GM19467 (cell line): Measurements from ENCODE around the gene PCDH1.

Experiments
- ATAC-seq: cut with Tn5 transposase; IDR thresholded peaks from one replicate; pipeline ENCODE4 v1.9.1; 2021; ENCODE audit warnings: mild to moderate bottlenecking, moderate library complexity; ENCODE audit not compliant: unreplicated experiment

The PCDH1 gene

DNA sequence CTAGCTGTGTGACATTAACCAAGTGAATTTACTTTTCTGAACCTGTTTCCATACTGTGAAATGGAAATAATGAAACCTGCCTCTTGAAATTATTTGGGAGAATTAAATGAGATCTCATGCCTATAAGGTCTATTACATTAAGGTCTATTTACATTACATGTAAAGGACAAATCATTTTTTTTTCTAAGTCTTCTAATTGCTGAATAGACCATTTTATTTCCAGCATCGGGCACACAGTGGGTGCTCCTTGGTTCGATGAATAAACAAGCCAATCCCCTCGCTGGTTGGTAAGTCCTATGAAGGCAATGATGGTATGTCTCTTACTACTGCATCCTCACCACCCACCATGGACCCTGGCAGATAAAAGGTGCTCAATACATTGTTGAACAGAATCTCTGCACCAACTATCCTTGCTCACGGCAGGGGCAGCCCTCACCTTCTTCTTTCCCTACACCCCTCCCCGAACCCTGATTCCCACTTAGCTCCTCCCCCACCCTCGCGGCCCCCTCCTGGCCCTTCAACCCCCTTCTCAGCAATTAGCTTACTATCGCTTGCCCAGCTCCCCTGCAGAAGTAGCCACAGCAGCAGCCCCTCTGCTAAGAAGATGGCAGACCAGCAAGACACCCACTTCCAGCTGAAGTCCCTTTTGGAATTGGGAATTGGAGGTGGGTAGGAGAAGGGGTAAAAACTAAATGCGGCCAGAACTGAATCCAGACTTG lies 3.0 kb downstream of the PCDH1 start:
- no peak for ATAC-seq

GRCh38 chr5:141874262-141874964 lies 3.8 kb downstream of the PCDH1 start:
- no peak for ATAC-seq

GRCh38 chr5:141873933-141874261 lies 4.3 kb downstream of the PCDH1 start:
- no peak for ATAC-seq

DNA sequence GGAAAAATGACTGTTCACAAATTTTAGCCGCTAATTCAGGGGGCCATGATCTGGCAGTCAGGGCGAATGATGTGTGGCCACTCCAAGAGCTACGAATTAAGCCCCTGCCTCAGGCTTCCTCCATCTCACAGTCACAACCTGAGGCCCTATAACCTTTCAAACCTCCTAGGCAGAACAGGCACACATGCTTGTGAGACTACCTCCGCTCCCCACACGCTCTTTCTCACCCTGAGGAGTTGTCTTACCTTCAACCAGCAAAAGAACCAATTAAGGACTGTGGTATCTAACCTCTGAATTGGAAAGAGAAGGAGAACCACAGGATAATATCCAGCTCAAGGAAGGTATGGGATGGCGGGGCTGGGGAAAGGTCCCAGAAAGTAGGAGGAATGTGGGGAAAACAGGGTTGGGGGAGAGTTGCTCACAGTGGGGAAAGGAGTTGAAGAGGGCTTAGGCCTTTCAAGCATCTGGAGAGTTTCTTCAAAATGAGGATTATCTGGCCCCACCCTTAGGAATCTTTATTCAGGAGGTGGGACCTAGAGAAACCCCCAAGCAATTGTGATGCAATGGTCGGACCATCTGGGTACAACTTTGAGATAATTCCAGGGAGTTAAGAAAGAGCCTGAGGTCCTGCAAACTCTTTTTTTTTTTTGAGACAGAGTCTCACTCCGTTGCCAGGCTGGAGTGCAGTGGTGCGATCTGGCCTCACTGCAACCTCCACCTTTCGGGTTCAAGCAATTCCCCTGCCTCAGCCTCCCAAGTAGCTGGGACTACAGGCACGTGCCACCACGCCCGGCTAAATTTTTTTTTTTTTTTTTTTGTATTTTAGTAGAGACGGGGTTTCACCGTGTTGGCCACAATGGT lies 5.5 kb downstream of the PCDH1 start:
- no peak for ATAC-seq

DNA sequence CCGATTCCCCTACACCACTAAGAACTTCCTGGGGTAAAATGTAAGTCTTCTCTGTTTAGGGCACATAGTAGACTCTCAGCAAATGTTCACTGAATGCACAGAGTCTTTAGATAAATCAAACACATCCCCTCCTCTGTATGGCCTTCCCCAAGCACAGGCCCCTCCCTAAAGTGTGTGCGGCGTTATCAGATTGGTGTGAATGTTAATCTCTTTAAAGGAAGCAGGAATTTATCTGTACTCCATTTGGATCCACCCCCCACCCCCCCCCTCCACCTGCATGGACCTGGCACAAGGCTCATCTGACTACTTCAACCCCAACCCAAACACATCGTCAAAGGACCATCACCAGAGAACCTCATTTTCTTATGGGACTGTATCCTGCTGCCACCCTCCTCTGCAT lies 6.3 kb downstream of the PCDH1 start:
- ATAC-seq: no peak

- ATAC-seq: no peak
Measured at GRCh38 chr5:141870871-141871270, 7.3 kb downstream of the PCDH1 start.

- no peak for ATAC-seq
Measured at GRCh38 chr5:141870228-141870627, 8.0 kb downstream of the PCDH1 start.

DNA sequence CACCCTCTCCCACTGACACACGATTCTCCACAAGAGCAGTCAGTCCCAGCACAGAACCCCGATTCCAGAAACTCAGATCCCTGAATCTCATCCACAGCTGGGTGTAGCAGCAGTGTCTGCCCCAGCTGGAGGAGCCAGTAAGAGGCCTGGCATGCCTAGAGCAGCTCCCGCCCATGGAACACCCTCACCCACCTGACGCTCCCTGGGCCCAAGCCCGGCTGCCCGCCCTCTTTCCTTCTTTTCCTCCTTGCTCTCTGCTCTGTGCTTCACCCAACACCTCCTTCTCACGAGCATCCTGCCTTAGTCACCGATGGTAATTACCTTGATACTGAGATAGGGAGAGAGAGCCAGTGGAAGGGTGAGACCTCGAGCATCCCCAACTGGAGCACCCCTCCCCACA lies 8.7 kb downstream of the PCDH1 start:
- ATAC-seq: no peak

- no peak for ATAC-seq
Measured at GRCh38 chr5:141869040-141869439, 9.2 kb downstream of the PCDH1 start.

GRCh38 chr5:141868541-141868940 lies 9.7 kb downstream of the PCDH1 start:
- no peak for ATAC-seq

DNA sequence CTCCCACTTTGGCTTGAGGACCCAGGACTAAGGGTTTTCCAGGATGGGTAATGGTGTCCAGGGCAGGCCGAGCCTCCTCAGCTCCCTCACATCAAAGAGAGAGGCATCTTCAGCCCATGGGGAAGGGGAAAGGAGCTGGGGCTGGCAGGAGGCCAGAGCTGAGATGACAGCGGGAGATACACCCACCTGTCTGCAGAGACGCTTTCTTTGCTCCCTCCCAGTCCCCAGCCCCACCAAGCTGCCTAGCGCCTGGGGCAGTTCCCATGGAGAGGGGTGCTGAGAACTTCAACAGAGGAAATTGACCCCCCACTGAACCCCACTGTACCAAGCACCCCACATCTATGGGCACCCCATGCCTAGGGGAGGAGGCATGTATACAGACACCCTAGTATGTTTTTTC lies 10.6 kb downstream of the PCDH1 start:
- ATAC-seq: no peak

DNA sequence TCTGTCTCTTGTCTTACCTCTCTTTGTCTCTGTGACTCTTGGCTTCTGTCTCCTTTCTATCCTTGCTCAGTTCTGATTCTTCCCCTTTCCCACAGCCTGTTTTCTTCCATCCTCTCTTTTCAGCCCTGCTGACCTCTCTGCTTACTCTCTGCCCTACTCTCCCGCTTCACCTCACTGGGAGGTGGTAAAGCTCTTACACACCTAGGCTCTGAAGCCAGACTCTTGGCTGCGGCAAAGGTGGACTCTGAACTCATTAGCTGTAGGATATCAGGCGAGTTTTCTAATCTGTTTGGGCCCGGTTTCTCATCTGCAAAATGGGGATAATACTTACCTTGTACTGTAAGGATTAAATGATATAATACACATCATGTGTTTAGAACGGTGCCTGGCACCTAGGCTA lies 11.1 kb downstream of the PCDH1 start:
- no peak for ATAC-seq

DNA sequence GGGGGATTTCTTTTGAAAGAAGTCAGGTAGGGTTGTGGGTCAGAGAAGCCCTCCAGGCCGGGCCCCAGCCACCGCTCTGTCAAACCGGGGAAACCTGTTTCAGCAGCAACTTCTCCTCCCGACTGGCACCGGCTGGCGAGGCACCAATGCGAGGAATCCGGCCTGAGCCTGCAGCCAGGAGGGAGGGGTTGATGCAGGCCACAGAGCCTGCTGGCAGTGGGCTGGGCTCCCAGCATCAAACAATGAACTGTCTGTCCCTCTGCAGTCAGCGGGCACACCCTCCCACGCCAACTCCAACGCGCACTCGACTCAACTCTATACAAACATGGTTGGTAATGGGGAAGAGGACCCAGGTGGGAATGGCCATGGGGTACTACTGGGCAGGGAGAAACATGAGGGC lies 12.1 kb downstream of the PCDH1 start:
- ATAC-seq: no peak

DNA sequence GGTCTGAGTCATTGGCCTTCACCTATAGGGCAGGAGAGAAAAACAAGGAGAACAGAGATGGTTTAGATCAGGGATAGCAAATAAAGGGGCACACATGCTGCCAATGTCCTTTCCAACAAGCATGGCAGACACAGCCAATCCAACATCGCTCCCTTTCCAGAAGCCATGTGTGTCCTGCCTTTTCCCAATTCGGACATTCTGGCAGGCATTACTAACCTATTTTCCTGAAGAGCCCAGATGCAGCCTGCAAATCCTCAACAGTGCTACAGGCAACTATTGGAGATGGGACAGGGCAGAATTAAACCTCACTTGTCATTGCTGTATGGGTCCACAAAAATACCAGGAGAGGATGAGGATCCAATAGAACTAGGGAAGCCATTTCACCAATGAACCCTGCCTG lies 12.8 kb downstream of the PCDH1 start:
- no peak for ATAC-seq

DNA sequence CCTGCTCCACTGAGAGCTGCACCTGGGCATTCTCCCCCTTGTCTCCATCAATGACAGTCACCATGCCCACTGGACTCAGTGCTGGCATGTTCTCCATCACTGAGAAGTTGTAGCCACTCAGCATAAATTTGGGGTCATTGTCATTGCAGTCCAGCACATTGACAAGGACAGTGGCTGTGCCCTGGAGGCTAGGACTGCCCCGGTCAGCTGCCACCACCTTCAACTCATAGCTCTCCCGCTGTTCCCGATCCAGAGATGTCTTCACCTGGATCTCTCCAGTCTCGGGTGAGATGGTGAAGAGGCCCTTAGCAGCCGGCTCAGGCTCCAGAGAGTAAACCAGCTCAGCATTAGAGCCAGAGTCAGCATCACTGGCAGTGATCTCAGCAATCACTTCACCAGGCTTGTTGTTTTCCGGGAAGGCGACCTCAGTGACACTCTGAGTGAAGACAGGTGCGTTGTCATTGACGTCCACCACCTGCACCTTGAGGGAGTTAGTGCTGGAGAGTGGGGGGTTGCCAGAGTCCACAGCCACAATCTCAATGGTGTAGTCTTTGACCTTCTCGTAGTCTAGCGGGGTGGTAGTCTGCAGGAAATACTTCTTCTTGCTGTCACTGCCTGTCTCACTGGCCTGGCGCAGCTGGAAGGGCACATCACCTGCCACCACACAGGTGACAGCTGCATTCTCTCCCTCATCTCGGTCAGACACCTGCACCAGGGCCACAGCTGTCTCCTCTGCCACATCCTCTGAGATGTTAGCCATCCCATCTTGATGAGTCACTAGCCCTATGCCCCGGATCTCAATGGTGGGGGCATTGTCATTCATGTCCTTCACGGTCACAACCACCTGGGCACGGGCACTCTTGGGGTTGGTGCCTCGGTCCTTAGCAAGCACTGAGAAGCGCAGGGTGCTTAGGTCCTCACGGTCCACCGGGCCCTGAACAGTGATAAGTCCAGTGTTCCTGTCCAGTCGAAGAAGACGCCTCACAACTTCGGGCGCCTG lies 13.5 kb downstream of the PCDH1 start:
- no peak for ATAC-seq

DNA sequence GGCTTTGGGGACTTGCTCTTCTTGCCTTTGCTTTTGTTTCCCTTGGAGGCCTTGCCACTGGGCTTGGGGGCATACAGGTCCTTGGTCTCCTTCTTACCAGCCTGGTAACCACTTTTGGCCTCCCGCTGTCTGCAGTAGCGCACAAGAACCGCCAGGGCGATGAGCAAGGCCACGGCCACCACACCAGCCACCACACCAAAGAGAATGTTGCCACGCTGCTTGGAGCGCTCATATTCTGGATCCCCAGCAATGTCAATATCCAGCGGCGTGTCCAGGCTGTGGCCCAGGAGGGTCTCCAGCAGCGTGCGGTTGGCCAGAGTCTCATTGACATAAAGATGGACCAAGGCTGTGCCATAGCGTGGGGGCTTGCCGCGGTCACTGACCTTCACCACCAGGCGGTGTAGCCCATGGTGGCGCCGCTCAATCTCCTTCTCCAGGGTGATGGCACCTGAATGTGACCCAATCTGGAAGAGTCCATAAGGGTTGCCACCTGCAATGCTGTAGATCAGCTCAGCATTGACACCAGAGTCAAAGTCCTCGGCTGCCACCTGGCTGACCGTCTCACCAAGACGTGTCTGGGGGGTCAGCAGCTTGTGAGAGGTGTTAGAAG lies 14.5 kb downstream of the PCDH1 start:
- ATAC-seq: no peak

- ATAC-seq: no peak
Measured at GRCh38 chr5:141862936-141863543, 15.2 kb downstream of the PCDH1 start.

DNA sequence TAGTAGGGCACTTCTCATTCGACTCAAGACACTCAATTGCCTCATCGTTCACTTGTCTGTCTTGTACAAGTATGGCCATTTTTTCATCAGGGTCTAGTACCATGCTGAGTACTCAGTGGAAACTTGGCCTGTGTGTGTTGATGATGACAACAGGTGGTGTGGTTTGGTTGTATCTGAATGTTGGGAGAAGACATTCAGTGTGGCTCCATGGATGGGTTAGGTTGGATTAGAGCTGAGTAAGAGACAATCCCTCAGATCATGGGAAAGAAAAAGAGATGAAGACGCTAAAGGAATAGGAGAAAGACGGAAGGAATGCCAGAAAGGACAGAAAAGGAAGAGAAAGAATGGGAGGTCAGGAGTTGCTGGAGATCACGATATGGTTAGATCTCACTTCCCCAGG lies 17.0 kb downstream of the PCDH1 start:
- ATAC-seq: no peak

- ATAC-seq: no peak
Measured at GRCh38 chr5:141858079-141858765, 20.0 kb downstream of the PCDH1 start.
